ENCODE data around the gene USH2A.

GRCh38 chr1:216350186-216350585, 73.1 kb downstream of the USH2A start:
- TF ChIP-seq CTCF (IDR thresholded peaks at IDR 0.05; ENCODE audit: borderline replicate concordance, extremely low read depth, low read length, poor library complexity, severe bottlenecking) (no peak), EZH2 (IDR thresholded peaks at IDR 0.05; ENCODE audit: borderline replicate concordance, low read depth, low read length, severe bottlenecking) (no peak)

Data from DND-41 (cell line).